HG02763 (cell line): Measurements from ENCODE around the gene TPSD1.
"Not testable (repeated sequence)": the region's sequence is repeated elsewhere in the genome, so short reads cannot be mapped to it uniquely, and the experiment has no call there.

ENCODE experiments used
- ATAC-seq: cut with Tn5 transposase; IDR thresholded peaks from one replicate; pipeline ENCODE4 v1.9.1; 2021; ENCODE audit warnings: mild to moderate bottlenecking, moderate library complexity; ENCODE audit not compliant: unreplicated experiment

TPSD1 gene

DNA sequence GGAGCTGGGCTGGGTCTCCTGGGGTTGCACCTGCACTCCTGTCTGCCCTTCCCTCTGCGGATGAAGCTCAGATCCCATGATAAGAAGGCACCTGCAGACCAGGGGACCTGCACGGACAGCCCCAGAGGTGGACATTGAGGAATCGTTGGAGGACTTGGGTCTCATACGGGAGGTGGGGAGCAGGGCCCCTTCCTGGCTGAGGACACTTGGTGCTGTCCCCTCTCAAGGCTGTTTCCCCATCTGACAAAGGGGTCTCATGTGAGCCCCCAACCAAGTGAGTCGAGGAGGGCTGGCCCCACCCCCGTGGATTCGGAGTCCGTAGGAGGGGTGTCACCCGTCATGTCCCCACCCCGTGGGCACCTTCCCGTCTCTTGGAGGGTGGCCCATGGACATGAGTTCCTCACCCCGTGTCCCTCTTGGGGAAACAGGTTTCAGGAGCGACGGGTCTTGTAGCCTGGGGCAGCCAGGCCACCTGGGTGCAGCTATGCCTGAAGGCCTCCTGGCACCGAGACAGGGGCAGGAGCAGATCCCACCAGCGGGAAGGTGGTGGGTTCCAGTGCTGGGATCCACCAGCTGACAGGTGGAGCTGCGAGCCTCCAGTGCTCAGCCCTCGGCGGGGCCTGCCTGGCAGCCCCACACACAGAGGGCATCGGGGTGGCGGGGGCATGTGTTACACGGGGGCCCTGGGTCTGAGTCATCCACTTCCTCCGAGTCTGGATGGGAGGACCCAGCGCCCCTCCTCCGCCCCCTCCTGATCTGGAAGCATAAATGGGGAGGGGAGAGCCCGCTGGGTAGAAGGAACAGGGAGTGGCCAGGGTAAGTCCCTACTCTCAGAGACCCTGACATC, at the start of gene TPSD1:
TPSD1 (plus strand) TSS at position 794 of the 847 bp plus-strand sequence. CDS start 212 bp downstream, outside the sequence.
- not testable (repeated sequence) for ATAC-seq

DNA sequence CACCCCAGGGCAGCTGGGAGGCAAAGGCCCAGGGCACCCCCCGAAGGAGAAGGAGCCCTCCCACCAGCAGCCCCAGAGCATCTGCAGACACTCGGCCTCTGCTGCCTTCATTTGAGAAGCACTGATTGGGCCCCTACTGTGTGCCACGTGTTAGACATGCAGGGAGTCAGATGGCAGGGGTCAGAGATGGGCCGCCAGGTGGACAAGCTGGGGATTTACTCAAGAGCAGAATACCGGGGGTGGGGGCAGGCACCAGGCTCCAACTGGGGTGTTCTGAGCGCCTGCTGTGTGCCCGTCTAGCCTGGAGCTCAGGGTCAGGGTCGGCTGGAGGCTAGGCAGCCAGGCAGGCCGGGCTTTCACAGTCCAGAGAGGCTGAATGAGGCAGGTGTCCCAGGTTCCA, 49.5 kb upstream of the TPSD1 start:
- ATAC-seq, result no peak

GRCh38 chr16:1206786-1207185, 49.1 kb upstream of the TPSD1 start:
- ATAC-seq, result no peak

DNA sequence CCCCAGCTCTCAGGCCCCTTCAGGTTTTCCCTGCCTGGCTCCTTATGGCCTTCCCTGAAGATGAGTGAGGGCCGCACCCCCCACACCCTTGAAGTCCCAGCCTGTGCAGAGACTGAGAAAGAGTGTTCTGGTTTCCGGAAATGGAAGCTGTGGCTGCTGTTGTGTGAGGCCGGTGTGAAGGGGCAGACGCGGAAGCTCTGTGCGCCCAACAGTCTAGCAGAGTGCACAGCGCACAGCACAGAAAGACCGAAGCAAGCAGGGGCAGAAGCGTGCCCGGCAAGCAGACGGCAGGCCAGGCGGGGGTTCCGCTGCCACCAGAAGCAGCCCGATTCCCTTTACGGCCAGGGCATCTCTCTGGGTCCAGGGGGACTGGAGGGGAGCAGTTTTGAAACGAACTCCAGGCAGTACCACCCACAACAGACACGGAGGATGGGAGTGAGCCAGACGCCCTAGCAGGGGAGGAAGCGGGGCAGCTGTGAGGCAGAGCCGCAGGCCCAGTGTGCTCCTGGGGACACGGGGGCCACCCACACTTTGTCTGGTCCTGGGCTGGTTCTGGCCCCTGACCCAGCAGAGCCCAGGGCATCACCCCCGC, 47.5 kb upstream of the TPSD1 start:
- no peak for ATAC-seq

DNA sequence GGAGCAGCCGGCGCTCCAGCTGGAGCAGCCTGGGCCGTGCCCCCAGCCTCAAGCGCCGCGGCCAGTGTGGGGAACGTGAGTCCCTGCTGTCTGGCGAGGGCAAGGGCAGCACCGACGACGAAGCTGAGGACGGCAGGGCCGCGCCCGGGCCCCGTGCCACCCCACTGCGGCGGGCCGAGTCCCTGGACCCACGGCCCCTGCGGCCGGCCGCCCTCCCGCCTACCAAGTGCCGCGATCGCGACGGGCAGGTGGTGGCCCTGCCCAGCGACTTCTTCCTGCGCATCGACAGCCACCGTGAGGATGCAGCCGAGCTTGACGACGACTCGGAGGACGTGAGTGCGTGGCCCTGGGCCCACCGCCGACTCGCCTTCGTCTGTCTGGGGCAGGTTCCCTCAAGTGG, 46.8 kb upstream of the TPSD1 start:
- no peak for ATAC-seq

DNA sequence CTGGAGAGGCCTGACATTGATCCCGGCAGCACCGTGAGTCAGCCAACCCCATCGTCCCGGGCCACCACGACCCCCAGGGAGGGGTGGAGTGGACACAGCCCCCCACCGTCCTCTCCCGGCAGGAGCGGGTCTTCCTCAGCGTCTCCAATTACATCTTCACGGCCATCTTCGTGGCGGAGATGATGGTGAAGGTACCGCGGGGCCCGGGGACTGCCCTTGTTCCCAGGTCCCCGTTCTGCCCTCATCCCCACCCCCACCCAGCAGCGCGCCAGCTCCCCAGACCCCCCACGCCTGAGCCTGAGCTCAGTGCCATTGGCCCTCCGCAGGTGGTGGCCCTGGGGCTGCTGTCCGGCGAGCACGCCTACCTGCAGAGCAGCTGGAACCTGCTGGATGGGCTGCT, 45.4 kb upstream of the TPSD1 start:
- no peak for ATAC-seq

- no peak for ATAC-seq
Observed at GRCh38 chr16:1211451-1212268, 44.2 kb upstream of the TPSD1 start.

GRCh38 chr16:1212616-1213194, 43.2 kb upstream of the TPSD1 start:
- ATAC-seq, result no peak

- no peak for ATAC-seq
Observed at GRCh38 chr16:1213231-1213630, 42.6 kb upstream of the TPSD1 start.

GRCh38 chr16:1213796-1214372, 42.0 kb upstream of the TPSD1 start:
- ATAC-seq, result no peak

- ATAC-seq, result no peak
Observed at GRCh38 chr16:1214719-1215118, 41.1 kb upstream of the TPSD1 start.

DNA sequence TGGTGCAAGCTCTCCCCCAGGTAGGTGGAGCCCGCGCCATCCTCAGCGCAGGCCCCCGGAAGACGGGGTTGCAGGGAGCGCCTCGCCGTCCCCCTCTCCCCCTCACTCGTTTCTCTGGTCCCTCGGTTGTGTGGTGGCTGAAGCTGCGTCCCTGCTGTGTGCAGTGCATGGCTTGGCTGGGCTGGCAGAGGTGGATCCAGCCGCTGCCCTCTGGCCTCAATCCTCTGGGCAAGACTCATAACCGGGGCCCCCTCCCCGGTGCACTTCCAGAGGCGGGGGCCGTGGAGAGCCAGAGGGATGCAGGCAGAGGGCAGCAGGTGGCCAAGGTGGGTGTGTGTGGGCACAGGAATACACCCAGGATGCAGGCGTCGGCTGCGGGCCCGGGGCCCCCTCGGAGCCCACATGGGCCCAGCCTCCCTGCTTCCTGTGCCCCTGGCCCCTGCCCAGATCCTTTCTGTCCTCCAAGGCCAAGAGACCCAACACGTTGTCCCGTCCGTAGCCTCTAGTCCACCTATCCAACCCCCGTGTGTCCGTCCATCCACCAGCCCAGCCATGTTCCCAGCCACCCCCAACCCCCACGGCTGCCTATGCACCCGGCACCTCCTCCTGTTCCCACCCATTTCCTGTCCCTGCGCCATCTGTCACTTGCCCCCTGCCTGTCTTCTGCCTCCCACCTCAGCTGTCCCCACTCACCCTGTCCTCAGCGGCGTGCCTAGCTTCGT, 40.1 kb upstream of the TPSD1 start:
- ATAC-seq, result no peak

DNA sequence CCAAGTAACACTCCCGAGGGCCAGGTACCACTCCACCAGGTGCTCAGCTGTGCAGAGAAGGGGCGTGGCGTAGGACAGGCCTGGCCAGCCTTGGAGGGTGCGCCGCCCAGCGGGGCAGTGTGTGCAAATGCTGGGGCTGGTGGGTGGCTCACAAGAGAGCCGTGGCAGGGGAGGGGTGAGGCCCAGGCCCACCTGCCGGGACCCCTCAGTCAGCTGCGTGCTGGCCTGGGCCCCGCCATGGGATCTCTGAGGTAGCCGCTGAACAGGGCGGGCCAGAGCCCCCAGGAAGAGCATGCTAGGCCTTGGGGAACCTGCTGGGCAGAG, 39.6 kb upstream of the TPSD1 start:
- no peak for ATAC-seq

DNA sequence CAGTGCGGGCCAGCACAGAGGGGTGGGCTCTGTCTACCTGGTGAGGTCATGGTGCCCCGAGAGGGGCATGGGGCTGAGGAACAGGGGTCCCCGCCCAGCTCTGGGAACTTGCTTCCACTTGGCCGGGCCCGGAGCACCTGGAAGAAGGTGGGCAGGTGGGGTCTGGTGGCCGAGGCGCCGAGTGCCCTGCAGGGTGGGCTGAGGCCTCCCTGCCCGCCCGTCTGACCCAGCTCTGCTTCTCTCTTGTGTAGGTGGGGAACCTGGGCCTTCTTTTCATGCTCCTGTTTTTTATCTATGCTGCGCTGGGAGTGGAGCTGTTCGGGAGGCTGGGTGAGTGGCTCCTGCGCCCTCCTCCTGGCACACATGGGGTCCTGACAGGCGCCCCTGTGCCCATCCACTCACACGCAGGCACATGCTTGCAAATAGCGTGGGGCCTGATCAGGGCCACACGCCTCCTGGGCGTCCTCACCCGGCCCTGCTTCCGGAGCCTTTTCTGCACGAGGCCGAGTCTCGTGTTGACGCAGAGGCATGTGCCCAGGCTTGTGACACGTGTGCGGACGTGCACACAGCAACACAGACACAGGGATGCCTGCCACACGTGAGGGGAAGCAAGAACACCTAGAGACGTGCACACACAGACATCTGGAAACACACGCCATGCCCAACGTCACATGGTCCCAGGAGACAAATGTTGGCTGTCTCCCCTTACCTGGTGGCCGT, 39.0 kb upstream of the TPSD1 start:
- no peak for ATAC-seq

GRCh38 chr16:1217526-1217925, 38.3 kb upstream of the TPSD1 start:
- ATAC-seq, result no peak

DNA sequence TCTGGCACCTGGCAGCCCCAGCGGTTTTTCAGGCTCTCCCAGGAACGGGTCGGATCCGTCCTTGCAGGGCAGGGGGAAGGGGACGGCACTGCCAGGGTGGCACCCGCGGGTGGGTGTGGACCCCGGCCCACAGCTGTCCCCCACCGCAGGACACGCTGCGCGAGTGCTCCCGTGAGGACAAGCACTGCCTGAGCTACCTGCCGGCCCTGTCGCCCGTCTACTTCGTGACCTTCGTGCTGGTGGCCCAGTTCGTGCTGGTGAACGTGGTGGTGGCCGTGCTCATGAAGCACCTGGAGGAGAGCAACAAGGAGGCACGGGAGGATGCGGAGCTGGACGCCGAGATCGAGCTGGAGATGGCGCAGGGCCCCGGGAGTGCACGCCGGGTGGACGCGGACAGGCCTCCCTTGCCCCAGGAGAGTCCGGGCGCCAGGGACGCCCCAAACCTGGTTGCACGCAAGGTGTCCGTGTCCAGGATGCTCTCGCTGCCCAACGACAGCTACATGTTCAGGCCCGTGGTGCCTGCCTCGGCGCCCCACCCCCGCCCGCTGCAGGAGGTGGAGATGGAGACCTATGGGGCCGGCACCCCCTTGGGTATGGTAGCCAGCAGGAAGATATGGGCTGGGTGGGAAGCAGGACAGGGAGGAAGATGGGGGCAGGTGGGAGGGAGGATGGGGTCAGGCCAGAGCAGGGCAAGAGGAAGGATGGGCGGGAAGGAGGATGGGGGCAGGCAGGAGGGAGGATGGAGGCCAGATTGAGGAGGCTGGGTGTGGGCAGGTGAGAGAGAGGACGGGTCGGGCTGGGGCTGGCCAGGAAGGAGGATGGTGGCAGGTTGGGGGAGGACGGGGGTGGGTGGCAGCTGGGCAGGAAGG, 37.6 kb upstream of the TPSD1 start:
- ATAC-seq, result no peak

DNA sequence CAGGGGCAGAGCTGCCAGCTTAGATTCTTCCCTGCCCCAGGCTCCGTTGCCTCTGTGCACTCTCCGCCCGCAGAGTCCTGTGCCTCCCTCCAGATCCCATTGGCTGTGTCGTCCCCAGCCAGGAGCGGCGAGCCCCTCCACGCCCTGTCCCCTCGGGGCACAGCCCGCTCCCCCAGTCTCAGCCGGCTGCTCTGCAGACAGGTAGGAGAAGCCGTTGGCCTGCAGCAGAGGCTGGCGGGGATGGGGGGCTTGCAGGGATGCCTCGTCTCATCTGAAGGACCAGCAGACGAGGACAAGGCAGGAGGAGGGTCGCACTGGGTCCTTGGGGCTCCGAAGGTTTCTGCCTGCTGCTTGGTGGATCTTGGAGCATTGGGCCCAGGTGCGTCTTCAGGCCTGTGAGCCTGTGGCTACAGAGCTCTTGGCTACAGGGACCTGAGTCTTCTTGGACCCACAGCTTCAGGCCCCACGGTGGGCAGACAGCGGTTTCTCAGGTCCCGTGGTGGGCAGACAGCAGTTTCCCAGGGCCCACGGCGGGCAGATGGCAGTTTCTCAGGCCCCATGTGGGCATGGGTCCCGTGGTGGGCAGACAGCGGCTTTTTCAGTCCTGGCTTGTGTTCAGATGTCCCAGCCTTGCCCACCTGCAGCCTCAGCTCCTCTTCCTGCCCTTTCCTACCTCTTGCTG, 36.8 kb upstream of the TPSD1 start:
- ATAC-seq, result no peak

GRCh38 chr16:1220098-1220728, 35.7 kb upstream of the TPSD1 start:
- no peak for ATAC-seq
